Measurements from ENCODE around the gene INAFM2.
A peak's percentile ranks its signal among the peaks of the same experiment; 100 is the strongest.

GRCh38 chr15:40282147-40282868 is 41.2 kb upstream of the INAFM2 start:
- TF ChIP-seq CTCF (IDR thresholded peaks at IDR 0.05; ENCODE audit: low read length) (peak; percentile 51), EZH2 (optimal IDR thresholded peaks at IDR 0.05; ENCODE audit: low read depth, low read length) (no peak)
